COLO829 (cell line): ENCODE results near the gene MYOM3.

Experiments
- DNase-seq: peaks from one replicate; pipeline ENCODE4 v3.0.0; 2012; ENCODE audit warnings: low spot score

Gene MYOM3

GRCh38 chr1:24096009-24096738, 15.8 kb downstream of the MYOM3 start:
- no peak for DNase-seq

- DNase-seq: no peak
These were observed 16.6 kb downstream of the MYOM3 start for GRCh38 chr1:24095140-24095859.

- no peak for DNase-seq
These were observed 17.4 kb downstream of the MYOM3 start for GRCh38 chr1:24094554-24094953.

DNA sequence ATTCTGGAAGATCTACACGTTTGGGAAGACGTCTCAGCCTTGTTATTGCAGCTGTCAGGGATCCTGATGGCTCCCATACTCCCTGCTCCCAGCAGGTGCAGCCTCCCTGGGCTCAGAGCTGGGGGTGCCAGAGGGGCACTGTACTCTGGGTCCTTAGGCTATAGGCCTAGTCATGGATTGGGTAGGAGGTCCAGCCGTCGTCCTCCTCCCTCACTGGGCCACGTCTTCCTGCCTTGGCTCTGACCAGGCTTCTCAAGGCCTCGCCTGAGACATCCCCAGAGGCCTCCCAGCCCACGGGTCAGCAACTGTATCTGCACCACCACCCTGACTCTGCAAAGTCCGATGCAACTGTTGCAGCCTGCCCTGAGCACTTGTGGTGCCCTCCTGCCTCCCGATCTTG, 18.2 kb downstream of the MYOM3 start:
- no peak for DNase-seq

DNA sequence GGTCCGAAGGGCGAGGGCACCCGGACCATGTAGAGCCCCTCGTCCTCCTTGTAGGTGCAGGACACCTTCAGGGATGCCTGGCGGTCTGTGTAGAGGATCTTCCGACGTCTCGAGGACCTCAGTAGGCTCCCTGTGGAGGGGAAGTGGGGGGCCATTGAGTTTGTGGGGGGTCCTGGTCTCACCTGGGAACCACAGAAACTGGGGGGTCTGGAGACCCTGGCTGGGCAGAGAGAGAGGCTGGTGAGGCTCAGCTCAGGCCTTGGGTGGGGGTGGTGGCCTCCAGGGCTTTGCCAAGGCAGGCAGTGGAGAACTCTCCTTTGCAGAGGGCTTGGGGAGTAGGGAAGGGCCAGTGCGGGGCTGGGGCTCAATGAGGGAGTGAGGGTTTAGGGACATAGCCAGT, 19.0 kb downstream of the MYOM3 start:
- DNase-seq: no peak

- DNase-seq: no peak
These were observed 19.9 kb downstream of the MYOM3 start for GRCh38 chr1:24091971-24092482.

DNA sequence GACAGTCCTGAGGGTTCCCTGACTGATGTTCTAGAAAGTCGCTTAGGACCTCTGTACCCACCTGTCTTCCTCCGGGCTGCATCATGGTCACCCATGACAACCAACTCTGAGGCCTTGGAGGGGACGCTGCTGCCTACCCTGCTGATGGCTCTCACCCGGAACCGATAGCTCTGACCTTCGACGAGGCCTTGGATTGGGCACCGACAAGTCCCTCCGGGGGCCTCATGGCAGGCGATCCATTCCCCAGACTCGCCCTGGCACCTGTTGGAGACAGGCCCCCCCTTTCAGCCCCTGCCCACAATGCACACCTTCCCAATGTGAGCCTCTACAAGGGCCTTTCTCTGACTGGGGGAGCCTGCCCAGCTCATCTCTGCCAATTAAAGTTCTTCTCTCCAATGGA, 21.2 kb downstream of the MYOM3 start:
- DNase-seq: no peak

DNA sequence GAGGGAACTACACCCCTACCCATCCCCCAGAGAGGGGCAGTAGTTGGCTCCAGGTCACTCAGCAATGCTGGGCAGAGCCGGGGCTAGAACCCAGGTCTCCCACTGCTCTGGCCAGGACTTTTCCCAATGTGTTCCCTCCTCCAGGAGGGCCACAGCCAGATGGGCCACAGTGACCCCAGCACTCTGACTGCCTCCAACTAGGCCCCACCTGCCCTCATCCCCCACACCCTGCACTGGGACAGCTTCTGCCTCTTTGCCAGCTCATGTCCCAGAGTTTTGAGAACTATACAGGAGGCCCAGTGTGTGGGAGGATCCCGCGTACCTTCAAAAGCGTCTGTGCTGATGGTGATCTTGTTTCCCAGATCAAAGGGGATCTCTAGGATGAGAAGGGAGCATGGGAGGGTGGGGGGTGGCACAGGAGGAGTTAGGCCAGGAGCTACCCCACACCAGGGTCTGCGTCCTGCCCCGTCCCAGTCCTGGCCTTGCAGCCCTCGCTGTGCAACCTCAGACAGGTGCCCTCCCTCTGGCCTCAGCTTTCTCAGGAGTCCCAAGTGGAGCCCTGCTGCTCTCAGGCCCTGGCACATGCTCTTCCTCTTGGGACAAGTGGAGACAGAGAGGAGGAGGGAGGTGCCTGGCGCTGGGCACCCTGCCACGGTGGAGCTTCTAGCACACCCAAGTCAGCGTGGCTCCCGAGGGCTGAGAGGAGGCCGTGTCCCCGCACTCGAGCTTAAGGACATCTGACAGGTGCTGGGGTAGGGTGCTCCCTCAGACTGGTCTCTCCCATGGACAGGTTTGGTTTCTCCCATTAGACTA, 22.0 kb downstream of the MYOM3 start:
- DNase-seq: no peak

GRCh38 chr1:24089027-24089742, 22.8 kb downstream of the MYOM3 start:
- no peak for DNase-seq

DNA sequence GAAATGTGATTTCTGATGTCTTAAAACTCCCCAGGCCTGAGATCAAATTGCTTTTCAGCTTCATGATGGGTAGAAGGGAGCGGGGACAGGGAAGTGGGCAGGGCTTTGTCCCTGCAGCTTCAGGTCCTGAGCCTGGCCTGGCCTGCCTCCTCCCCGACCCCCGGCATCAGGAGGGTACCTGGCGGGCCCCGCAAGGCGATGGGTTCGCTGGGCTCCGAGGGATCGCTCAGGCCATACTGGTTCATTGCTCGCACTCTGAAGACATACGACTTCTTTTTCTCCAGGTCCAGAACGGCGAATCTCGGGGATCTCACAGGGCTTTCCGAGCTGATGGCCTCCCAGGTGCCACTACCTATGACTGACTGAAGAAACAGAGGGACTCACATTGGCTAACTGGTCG, 25.5 kb downstream of the MYOM3 start:
- no peak for DNase-seq

DNA sequence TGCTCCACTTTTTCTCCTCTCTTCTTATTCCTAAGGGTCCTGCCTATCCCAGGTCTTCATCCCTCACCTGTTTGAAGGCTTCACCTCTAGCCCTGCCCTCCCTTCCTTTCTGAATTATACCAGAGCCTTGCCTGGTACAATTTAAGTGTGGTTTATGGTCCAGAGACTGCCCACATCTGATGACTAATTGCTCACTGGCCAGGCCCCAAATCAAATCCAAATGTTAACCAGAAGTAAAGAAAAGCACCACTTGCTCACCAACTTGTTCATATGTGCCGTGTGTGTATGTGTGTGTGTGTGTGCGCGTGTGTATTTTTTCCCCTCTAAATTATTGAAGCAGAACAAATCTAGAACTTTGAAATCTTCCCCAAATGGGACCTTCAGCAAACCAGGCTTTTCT, 26.4 kb downstream of the MYOM3 start:
- no peak for DNase-seq

DNA sequence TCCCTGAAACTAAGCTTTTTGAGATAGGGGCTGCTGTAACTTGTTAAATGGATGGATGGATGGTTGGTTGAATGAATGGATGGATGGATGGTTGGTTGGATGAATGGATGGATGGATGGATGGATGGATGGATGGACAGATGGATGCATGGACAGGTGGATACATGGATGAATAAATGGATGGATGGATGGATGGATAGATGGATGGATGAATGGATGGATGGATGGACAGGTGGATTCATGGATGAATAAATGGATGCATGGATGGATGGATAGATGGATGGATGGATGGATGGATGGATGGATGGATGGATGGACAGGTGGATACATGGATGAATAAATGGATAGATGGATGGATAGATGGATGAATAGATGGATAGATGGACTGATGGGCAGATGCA, 26.9 kb downstream of the MYOM3 start:
- DNase-seq: no peak

DNA sequence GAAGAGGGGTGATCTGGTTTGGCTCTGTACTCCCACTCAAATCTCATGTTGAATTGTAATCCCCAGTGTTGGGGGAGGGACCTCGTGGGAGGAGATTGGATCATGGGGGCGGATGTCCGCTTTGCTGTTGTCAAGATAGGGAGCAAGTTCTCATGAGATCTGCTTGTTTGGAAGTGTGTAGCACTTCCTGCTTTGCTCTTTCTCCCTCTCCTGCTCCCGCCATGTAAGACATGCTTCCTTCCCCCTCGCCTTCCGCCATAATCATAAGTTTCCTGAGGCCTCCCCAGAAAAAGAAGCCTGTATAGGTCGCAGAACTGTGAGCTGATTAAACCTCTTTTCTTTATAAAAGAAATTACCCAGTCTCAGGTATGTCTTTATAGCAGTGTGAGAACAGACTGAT, 27.9 kb downstream of the MYOM3 start:
- no peak for DNase-seq

GRCh38 chr1:24082372-24082771, 29.6 kb downstream of the MYOM3 start:
- no peak for DNase-seq

DNA sequence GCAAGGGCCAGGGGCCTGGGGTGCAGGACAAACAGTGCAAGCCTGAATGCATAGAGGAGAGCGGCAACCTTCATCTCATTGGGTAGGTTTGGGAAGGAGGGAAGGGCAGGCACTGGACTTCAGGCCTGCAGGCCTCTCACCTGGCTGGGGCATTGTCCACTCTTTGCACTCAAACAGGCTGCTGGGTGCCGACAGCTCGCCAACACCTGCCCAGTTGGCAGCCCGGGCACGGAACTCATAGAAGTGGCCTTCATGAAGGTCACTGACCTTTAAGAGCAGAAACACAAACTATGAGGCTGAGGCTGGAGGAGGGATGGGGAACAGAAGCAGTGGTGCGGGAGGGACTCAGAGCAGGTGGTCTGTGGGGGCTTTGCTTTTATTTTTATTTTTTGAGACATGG, 30.7 kb downstream of the MYOM3 start:
- DNase-seq: no peak

- no peak for DNase-seq
These were observed 31.8 kb downstream of the MYOM3 start for GRCh38 chr1:24080131-24080530.

- no peak for DNase-seq
These were observed 34.5 kb downstream of the MYOM3 start for GRCh38 chr1:24077278-24077978.

DNA sequence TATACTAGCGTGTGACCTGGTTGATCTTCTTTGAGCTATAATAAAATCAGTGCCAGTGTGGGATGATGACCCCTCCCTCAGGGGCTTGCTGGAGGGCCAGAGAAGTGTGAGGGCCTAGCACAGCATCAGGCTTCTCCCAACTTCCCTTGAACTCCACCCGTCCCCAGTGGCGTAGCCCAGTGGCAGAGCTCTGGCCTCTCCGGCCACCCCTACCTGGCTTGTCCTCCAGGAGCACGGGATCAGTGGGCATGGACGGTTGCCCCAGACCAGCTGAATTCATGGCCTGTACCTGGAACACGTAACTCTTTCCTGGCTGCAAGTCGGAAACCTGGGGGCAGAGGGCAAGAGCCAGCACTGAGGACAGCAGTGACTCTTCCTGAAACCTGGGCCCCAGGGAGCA, 36.0 kb downstream of the MYOM3 start:
- no peak for DNase-seq

GRCh38 chr1:24075590-24075854, 36.4 kb downstream of the MYOM3 start:
- DNase-seq: no peak

DNA sequence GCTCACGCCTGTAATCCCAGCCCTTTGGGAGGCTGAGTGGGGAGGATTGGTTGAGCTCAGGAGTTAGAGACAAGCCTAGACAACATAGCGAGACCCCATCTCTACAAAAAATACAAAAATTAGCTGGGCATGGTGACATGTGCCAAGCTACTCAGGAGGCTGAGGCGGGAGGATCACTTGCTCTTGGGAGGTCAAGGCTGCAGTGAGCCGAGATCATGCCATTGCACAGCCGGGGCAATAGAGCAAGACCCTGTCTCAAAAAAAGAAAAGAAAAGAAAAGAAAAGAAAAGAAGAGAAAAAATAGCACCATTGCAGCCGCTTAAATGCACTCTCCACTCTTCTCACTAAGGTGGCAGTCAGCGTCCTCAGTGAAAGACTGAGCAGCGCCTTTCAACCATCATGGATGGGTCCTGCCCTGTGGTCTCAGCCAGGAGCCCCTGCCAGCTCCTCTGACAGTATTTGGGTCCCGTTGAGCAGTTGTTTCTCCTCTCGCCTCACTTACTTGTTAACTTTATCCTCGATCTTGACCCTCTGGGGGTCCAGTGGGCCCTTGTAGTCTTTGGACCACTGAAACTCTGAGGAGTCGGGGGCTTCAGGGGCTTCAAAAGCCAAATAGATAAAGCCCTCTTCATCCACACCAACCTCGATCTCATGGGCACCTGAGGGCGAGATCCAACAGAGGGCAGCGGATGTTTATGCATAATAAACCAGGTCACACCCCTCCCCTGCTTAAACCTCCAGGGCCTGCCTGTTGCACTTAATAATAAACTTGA, 36.9 kb downstream of the MYOM3 start:
- no peak for DNase-seq

DNA sequence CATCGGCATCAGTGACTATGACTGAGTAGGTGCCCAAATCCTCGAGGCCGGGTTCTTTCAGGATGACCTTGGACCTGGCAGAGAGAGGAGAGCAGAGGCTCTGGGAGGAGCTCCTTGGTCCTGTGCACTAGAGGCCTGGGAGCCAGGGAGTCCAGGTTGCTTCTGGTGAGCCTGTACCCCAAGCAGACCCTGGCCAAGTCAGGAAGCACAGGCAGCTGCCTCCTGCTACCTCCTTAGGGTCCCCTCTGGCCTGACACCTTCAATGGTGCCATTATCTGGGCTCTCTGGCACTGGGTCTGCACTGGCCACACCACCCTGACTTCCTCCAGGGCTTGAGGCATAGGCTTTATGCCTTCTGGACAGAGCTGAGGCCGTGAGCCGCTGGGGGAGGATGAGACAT, 37.7 kb downstream of the MYOM3 start:
- no peak for DNase-seq
